H9 (cell line): ENCODE data around the gene MPC1. TPM values are rescaled to one million over a fixed set of nuclear protein-coding genes. Genes with fewer than 3 reads are reported as not detected.

ENCODE experiments used
- DNase-seq: peaks from one replicate; pipeline ENCODE4 v3.0.0-alpha.2; 2017
- H2AFZ ChIP-seq: one replicate; pipeline ENCODE4 v1.6.1; 2013; ENCODE audit warnings: mild to moderate bottlenecking, low read length, control low read depth, moderate library complexity
- H2AK5ac ChIP-seq: 2 replicates; pipeline ENCODE4 v1.6.1; 2013; ENCODE audit warnings: low read length, control low read depth, mixed read lengths; ENCODE audit not compliant: insufficient read length
- H2BK120ac ChIP-seq: one replicate; pipeline ENCODE4 v1.6.1; 2013; ENCODE audit warnings: low read depth, mild to moderate bottlenecking, low read length, control low read depth, inconsistent platforms; ENCODE audit not compliant: poor library complexity, severe bottlenecking
- H2BK12ac ChIP-seq: 2 replicates; pipeline ENCODE4 v1.6.1; 2013; ENCODE audit warnings: low read length, control low read depth, mixed read lengths, low read depth; ENCODE audit not compliant: insufficient read length
- H2BK15ac ChIP-seq: 2 replicates; pipeline ENCODE4 v1.6.1; 2013; ENCODE audit warnings: low read depth, low read length, control low read depth
- H2BK20ac ChIP-seq: one replicate; pipeline ENCODE4 v1.6.1; 2013; ENCODE audit warnings: low read depth, mild to moderate bottlenecking, low read length, control low read depth, inconsistent platforms; ENCODE audit not compliant: poor library complexity, severe bottlenecking
- H2BK5ac ChIP-seq: 2 replicates; pipeline ENCODE4 v1.6.1; 2013; ENCODE audit warnings: low read length, control low read depth, mixed read lengths; ENCODE audit not compliant: insufficient read length
- H3K14ac ChIP-seq: 2 replicates; pipeline ENCODE4 v1.6.1; 2013; ENCODE audit warnings: low read length, control low read depth; ENCODE audit not compliant: insufficient read depth
- H3K18ac ChIP-seq: 2 replicates; pipeline ENCODE4 v1.6.1; 2013; ENCODE audit warnings: low read depth, mild to moderate bottlenecking, mixed read lengths, low read length, control low read depth; ENCODE audit not compliant: insufficient read length
- H3K23ac ChIP-seq: 2 replicates; pipeline ENCODE4 v1.6.1; 2013; ENCODE audit warnings: low read length, control low read depth, mixed read lengths, low read depth; ENCODE audit not compliant: insufficient read length
- H3K23me2 ChIP-seq: 2 replicates; pipeline ENCODE4 v1.6.1; 2013; ENCODE audit warnings: low read depth, mild to moderate bottlenecking, mixed read lengths, low read length, control low read depth; ENCODE audit not compliant: insufficient read length, poor library complexity, severe bottlenecking
- H3K27ac ChIP-seq: 2 replicates; pipeline ENCODE4 v1.5.1; 2013; ENCODE audit warnings: low read length, control low read depth, mixed read lengths, low read depth; ENCODE audit not compliant: insufficient read length
- H3K27me3 ChIP-seq: 2 replicates; pipeline ENCODE4 v1.6.1; 2013; ENCODE audit warnings: low read length, control low read depth, inconsistent platforms; ENCODE audit not compliant: insufficient read depth
- H3K4ac ChIP-seq: 2 replicates; pipeline ENCODE4 v1.6.1; 2013; ENCODE audit warnings: low read depth, mild to moderate bottlenecking, control low read depth, inconsistent platforms, low read length, moderate library complexity
- H3K4me1 ChIP-seq: 2 replicates; pipeline ENCODE4 v1.6.1; 2013; ENCODE audit warnings: low read length, control low read depth, inconsistent platforms; ENCODE audit not compliant: insufficient read depth
- H3K4me2 ChIP-seq: 2 replicates; pipeline ENCODE4 v1.6.1; 2013; ENCODE audit warnings: low read length, control low read depth, mixed read lengths; ENCODE audit not compliant: insufficient read length, insufficient read depth
- H3K56ac ChIP-seq: 2 replicates; pipeline ENCODE4 v1.6.1; 2013; ENCODE audit warnings: low read depth, mild to moderate bottlenecking, mixed read lengths, low read length, control low read depth; ENCODE audit not compliant: insufficient read length
- H3K79me1 ChIP-seq: 2 replicates; pipeline ENCODE4 v1.6.1; 2013; ENCODE audit warnings: low read depth, mild to moderate bottlenecking, moderate library complexity, low read length, control low read depth, inconsistent platforms; ENCODE audit not compliant: insufficient read depth, poor library complexity, severe bottlenecking
- H3K79me2 ChIP-seq: 2 replicates; pipeline ENCODE4 v1.6.1; 2013; ENCODE audit warnings: low read length, control low read depth, inconsistent platforms; ENCODE audit not compliant: insufficient read depth
- H3K9ac ChIP-seq: 2 replicates; pipeline ENCODE4 v1.6.1; 2013; ENCODE audit warnings: low read length, control low read depth, mixed read lengths; ENCODE audit not compliant: insufficient read length; ENCODE audit errors: extremely low read depth
- H3K9me3 ChIP-seq: one replicate; pipeline ENCODE4 v1.6.1; 2013; ENCODE audit warnings: low read depth, low read length, inconsistent platforms; ENCODE audit not compliant: control insufficient read depth
- H3T11ph ChIP-seq: one replicate; pipeline ENCODE4 v1.6.1; 2013; ENCODE audit warnings: mild to moderate bottlenecking, low read length, control low read depth, inconsistent platforms
- H4K20me1 ChIP-seq: one replicate; pipeline ENCODE4 v1.6.1; 2013; ENCODE audit not compliant: control insufficient read depth, insufficient read length, insufficient read depth
- H4K5ac ChIP-seq: 2 replicates; pipeline ENCODE4 v1.6.1; 2013; ENCODE audit warnings: low read depth, mild to moderate bottlenecking, mixed read lengths, low read length, control low read depth; ENCODE audit not compliant: insufficient read length
- H4K8ac ChIP-seq: replicated peaks from 2 replicates; pipeline ENCODE4 v1.6.1; 2013; ENCODE audit warnings: low read length, control low read depth, mixed read lengths, low read depth; ENCODE audit not compliant: insufficient read length
- H4K91ac ChIP-seq: 2 replicates; pipeline ENCODE4 v1.6.1; 2013; ENCODE audit warnings: low read depth, mild to moderate bottlenecking, moderate library complexity, mixed read lengths, low read length, control low read depth; ENCODE audit not compliant: insufficient read length
- H3K27ac Mint-ChIP-seq, 3 experiments: 2 replicates in 2 of 3; 3 replicates in 1 of 3; pipeline ENCODE4 v1.8.0; 2020 to 2021; ENCODE audit warnings: mixed read lengths in 3 of 3, mild to moderate bottlenecking in 1 of 3, moderate library complexity in 1 of 3
- H3K27me3 Mint-ChIP-seq: 2 replicates; pipeline ENCODE4 v1.8.0; 2021; ENCODE audit warnings: low read depth, mild to moderate bottlenecking, moderate library complexity, mixed read lengths
- H3K36me3 Mint-ChIP-seq, 3 experiments: 2 replicates in 2 of 3; 3 replicates in 1 of 3; pipeline ENCODE4 v1.8.0; 2020 to 2021; ENCODE audit warnings: low read depth in 3 of 3, mixed read lengths in 3 of 3; ENCODE audit not compliant: insufficient read depth in 1 of 3
- H3K4me1 Mint-ChIP-seq, 2 experiments: 2 replicates each; pipeline ENCODE4 v1.8.0; 2020; ENCODE audit warnings: mixed read lengths in 2 of 2
- H3K4me3 Mint-ChIP-seq, 2 experiments: 2 replicates in 1 of 2; 3 replicates in 1 of 2; pipeline ENCODE4 v1.8.0; 2020 to 2021; ENCODE audit warnings: mild to moderate bottlenecking in 2 of 2, mixed read lengths in 2 of 2, moderate library complexity in 1 of 2
- H3K9me3 Mint-ChIP-seq, 2 experiments: 2 replicates in 1 of 2; 3 replicates in 1 of 2; pipeline ENCODE4 v1.8.0; 2020; ENCODE audit warnings: mild to moderate bottlenecking in 2 of 2, mixed read lengths in 2 of 2, moderate library complexity in 1 of 2
- CTCF ChIP-seq: fragments of 200-600 bp; sonication (generic); conservative IDR thresholded peaks from 3 replicates; pipeline ENCODE4 v1.8.0; 2021; ENCODE audit warnings: antibody characterized with exemption, mild to moderate bottlenecking
- WGBS: extraction: QIAGEN DNeasy Blood & Tissue Kit; methylation state at CpG from one replicate; pipeline ENCODE4 v1.1.7; 2013; ENCODE audit warnings: missing lambda C conversion rate, low lambda C conversion rate, mixed read lengths; ENCODE audit not compliant: insufficient read length; ENCODE audit errors: extremely low coverage; 5-methylcytosine and 5-hydroxymethylcytosine counted together
- total RNA-seq: library from RNA; stranded (reverse); gene quantifications from 2 replicates; pipeline ENCODE4 v1.2.1, GENCODE V29; 2021

MPC1 gene
- total RNA-seq, 1 experiment from 2014 or later, result 10.0 TPM

- no peaks in the 10 kb centered on the region for H3K79me2 ChIP-seq
- H4K8ac ChIP-seq, result no peak overlapping the region
- no peaks in the 10 kb centered on the region for H4K20me1 ChIP-seq
- no peak overlapping the region for H2BK20ac ChIP-seq
- H2BK120ac ChIP-seq, result no peak overlapping the region
- H3K27me3 ChIP-seq, result no peaks in the 10 kb centered on the region
- H3K27ac ChIP-seq, result no peak overlapping the region
- no peaks in the 10 kb centered on the region; a peak in 1 of 7 replicates for H3K36me3 Mint-ChIP-seq
- H3K4me1 ChIP-seq, result peaks cover 3% of the 10 kb centered on the region; the same call in 1 of the 2 replicates
- no peak overlapping the region for H3K27ac Mint-ChIP-seq
- no peak overlapping the region for H3K56ac ChIP-seq
- no peak overlapping the region for H3K9ac ChIP-seq
- no peak for DNase-seq
- no peaks in the 10 kb centered on the region for H3K9me3 Mint-ChIP-seq
- H2BK12ac ChIP-seq, result no peak overlapping the region
- H3K4me3 Mint-ChIP-seq, result no peak overlapping the region
- TF ChIP-seq CTCF, result no peak
- H3K79me1 ChIP-seq, result no peaks in the 10 kb centered on the region
- peaks cover 6% of the 10 kb centered on the region; the same call in 1 of the 2 replicates for H3K27me3 Mint-ChIP-seq
- H4K5ac ChIP-seq, result no peak overlapping the region
- peaks cover 11% of the 10 kb centered on the region in 2 experiments for H3K4me1 Mint-ChIP-seq
- H3K14ac ChIP-seq, result no peak overlapping the region; the same call in 1 of the 2 replicates
- H3K4ac ChIP-seq, result no peak overlapping the region
- no CpG with 5 or more reads among the region's 13 CpGs for WGBS
- H4K91ac ChIP-seq, result no peak overlapping the region
- H3K23me2 ChIP-seq, result peaks cover 3% of the 10 kb centered on the region
- no peaks in the 10 kb centered on the region for H3K9me3 ChIP-seq
- no peak overlapping the region for H2BK5ac ChIP-seq
- H3T11ph ChIP-seq, result no peak overlapping the region
- H2BK15ac ChIP-seq, result no peak overlapping the region
- H3K23ac ChIP-seq, result no peak overlapping the region
- no peak overlapping the region for H3K4me2 ChIP-seq
- H2AK5ac ChIP-seq, result no peak overlapping the region
- H3K18ac ChIP-seq, result no peak overlapping the region
- H2AFZ ChIP-seq, result no peak overlapping the region
Observed at GRCh38 chr6:166388290-166389004, 5.7 kb upstream of the MPC1 start.
